Cardiac septum (tissue), 1 donor: ENCODE measurements around the gene CARD10. TPM values are rescaled to one million over a fixed set of nuclear protein-coding genes. Genes with fewer than 3 reads are reported as not detected.
"Not testable (repeated sequence)": the region's sequence is repeated elsewhere in the genome, so short reads cannot be mapped to it uniquely, and the experiment has no call there.

Experiments used
- DNase-seq: peaks from one replicate; pipeline ENCODE4 v3.0.0-alpha.2; 2020; ENCODE audit warnings: low spot score
- intact Hi-C: fragments of 100-400 bp; cut with DNase I; formaldehyde crosslinking; loops from one replicate; pipeline ENCODE4 v1.14.0; 2022
- total RNA-seq: library from RNA; stranded (reverse); fragmentation: NEBNext Ultra II Directional; extraction: Animal tissue kit (Norgen Biotek cat#: 25700); gene quantifications from one replicate; pipeline ENCODE4 v1.2.1, GENCODE V29; 2021
- donor health status: DM: no; HTN: no; CAD: no.

CARD10 gene
- total RNA-seq, 1 donor from 2014 or later = 6.0 TPM

DNA sequence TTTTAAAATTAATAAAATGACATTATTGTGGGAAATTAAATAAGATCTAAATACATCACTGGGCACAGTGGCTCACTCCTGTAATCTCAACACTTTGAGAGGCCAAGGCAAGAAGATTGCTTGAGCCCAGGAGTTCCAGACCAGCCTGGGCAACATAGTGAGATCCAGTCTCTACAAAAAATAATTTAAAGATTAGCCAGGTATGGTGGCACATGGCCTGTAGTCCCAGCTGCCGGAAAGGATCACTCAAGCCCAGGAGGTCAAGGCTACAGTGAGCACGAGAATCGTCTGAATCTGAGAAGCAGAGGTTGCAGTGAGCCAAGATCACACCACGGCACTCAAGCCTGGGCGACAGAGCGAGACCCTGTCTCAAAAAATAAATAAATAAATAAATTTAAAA, 15.9 kb upstream of the CARD10 start:
- intact Hi-C loops = no loop called here
- DNase-seq = no peak

DNA sequence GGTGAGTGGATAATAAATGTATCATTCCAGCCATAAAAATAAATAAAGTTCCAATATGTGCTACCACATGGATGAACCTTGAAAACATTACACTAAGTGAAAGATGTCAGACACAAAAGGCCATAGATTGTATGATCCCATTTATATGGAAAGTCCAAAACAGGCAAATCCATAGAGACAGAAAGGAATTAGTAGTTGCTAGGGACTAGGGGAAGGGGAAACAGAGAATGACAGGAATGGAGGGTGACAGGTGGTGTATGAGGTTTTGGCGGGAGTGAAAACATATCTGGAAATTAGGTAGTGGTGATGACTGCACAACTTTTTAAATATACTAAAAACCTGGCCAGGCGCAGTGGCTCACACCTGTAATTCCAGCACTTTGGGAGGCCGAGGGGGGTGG, 15.2 kb upstream of the CARD10 start:
- no peak for DNase-seq
- intact Hi-C loops = no loop called here

DNA sequence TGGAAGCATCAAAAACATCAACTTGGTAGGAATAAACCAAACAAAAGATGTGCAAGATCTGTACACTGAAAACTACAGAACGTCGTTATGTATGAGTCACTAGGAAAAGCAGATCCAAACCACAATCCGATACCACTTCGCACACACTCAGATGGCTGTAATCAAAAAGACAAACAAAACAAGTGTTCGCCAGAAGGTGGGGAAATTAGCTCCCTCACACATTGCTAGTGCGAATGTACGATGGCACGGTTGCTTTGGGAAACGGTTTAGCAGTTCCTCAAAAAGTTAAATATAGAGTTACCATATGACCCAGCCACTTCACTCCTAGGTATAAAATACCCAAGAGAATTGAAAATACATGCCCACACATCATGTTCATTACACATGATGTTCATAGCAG, 14.8 kb upstream of the CARD10 start:
- intact Hi-C loops = no loop called here
- no peak for DNase-seq

DNA sequence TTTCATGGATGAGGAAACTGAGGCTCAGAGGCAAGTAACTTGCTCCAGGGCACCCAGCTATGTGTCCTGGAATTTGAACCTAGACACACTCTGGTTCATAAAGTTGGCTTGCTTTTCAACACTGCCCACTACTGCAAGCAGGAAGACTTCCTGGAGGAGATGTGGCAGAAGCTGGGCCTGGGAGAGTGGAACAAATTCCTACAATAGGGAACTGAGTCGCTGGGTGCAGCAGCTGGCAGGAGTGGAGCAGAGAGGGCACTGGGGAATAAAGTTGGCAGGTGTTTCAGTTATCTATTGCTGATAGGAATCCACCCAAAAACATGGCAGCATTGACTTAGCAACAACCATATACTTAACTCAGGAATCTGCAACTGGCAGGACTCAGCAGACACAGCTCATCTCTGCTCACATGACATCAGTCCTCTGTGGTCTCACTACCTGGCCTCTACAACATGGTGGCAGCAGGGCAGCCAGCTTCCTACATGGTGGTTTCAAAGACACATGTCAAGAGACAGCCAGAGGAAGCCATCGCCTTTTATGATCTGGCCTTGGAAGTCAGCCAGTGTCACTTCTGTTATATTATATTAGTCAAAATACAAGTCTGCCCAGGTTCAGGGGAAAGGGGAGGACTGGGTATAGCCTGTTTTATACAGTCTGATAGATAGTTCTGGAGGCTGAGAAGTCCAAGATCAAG, 10.6 kb upstream of the CARD10 start:
- intact Hi-C loops = no loop called here
- DNase-seq = no peak

DNA sequence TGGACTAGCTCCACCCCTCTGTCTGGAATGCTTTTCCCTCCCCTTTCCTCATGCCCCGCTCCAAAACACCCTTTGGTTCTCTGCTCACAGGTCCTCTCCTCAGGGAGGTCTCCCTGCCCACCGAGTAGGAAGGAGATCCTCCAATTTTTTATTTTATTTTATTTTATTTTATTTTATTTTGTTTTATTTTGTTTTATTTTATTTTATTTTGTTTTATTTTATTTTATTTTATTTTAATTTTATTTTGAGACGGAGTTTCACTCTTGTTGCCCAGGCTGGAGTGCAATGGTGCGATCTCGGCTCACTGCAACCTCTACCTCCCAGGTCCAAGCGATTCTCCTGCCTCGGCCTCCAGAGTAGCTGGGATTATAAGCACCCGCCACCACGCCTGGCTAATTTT, 8.7 kb upstream of the CARD10 start:
- DNase-seq = not testable (repeated sequence)
- intact Hi-C loops = loop anchor here (1.0 kb wide), 1 partner anchor 32 kb away; the partner anchor contains the start of gene CDC42EP1

DNA sequence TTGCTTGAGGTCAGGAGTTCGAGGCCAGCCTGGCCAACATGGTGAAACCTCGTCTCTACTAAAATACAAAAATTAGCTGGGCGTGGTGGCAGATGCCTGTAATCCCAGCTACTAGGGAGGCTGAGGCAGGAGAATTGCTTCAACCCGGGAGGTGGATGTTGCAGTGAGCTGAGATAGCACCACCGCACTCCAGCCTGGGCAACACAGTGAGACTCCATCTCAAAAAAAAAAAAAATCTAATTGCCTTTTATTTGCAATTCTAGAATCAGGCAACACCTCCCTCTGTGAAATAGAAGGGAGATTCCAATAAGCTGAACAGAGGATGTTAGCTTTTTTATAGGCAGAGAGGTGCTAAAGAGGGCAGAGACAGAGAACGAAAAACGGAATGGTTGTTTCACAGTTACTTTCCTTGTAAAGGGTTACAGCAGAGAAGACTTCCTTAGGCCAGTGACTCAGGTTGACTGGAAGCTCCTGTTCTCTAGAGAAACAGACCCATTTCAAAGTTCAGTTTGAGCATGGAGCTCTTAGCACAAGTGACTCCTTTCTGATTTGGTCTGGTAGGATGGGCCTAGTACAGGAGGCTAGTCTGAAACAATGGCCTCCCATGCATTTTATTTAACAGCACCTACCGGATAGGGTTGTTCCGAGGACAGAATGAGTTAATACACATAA, 8.0 kb upstream of the CARD10 start:
- intact Hi-C loops = loop anchor here (1.0 kb wide), 1 partner anchor 33 kb away; the partner anchor contains the start of gene CDC42EP1
- DNase-seq = not testable (repeated sequence)

DNA sequence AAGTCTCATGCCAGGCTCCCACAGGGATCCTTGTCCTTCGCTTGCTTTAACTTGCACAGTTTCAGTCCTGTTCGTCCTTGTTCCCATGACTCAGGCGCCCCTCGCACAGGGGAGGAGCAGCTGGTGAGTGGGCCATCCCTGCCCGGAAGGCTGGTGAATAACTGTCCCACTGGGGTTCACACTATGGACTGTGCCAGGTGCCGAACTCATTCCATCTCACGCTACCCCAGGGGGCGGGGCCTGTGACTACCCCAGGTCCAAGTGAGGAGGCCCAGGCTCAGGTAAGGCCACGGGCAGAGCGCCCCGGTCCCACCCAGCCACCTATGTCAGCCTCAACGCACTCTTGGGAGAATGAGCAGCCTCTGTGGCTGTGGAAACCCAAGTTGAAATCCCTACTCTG, 7.2 kb upstream of the CARD10 start:
- intact Hi-C loops = no loop called here
- no peak for DNase-seq

DNA sequence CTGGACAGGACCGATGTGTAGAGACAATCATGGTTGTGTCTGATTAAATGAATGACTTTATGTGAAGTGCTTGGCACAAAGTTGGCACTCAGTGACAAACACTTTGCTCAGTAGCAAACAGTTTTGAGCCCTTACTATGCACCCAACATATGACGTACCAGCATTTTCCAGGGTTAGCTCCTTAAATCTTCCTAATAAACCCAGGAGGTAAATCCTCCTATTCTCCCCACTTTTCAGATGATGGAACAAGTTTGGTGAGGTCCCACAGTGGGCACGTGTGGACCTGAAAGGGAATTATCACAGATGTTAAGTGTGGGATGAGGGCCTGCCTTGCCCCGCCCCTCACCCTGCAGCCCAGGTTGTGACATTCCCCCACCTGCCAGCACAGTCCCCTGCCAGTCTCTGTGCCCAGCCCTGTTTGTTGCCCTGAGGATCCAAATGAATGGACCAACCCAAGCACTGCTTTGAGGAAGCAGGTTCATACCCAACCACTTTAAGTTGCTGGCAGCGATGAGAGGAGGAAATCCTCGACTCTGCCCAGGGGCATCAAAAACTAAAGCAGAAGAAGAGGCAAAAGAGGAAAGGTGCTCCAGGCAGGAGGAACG, 6.6 kb upstream of the CARD10 start:
- intact Hi-C loops = no loop called here
- no peak for DNase-seq

DNA sequence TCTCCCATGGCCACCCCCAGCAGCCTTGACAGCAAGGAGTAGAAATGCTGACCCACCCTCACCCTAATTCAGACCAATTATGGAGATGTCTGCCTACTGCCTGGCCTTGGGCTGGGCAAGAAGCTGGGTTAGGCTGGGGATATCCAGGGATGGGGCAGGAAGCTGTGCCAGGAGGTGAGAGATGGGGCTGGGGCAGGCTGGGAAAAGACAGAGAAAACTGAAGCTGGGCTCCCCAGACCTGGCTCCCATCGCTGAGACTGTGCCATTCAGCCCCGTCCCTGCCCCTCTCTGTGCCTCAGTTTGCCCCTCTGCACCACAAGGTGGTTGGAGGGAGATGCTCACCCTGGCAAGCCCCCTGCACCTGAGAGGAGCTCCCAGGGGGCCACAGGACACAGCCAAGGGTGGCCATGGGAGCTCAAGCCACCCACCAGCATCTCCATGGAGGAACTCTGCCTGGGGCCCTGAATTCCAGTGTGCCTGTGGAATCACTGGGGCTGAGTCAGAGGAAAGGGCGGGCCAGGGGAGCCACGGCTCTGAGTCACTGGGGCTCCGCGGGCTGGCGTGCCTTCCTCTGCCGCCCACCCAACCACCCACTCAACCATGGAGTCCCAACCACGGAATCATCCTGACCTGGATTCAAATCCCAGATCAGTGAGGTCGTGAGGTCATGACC, 6.0 kb upstream of the CARD10 start:
- intact Hi-C loops = no loop called here
- DNase-seq = no peak

DNA sequence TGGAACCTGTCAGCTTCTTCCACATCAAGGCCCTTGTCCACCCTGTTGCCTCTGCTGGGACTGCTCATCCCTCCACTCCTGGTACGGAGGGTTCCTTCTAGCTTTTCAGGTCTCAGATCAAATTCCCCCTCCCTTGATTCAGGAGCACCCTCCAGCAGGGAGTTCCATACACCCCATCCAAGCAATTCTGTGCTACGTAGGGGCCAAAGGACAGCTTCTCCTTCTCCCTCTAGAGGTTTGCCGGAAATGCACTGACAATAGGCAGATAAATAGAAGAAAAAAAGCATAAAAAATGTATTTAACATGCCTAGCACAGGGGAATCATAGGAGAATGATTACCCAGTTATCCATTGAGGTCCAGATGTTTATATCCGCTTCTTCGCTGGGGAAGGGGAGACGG, 3.3 kb upstream of the CARD10 start:
- intact Hi-C loops = no loop called here
- DNase-seq = no peak

DNA sequence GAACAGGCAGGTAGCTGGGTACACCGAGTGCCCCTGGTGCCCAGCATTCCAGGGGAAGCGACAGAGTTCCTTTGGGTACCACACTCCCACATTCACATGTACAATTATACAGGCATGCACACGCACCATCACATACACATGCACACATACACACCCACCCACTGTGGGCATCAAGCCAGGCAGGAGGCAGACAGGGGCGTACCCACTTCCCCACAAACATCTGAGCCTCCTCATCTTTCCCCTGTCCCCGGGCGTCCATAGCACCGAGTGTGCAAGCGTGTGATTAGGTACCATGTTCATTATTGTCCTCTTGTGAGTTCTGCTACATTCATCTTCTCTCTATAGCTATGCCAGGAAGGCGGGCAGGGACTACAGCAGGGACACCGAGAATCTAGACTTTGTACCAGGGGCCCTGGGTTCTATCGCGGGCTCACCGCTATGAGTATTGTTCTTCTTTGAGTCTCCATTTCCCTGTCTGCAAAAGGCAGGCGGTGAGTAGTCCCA, 2.1 kb upstream of the CARD10 start:
- no peak for DNase-seq
- intact Hi-C loops = no loop called here

DNA sequence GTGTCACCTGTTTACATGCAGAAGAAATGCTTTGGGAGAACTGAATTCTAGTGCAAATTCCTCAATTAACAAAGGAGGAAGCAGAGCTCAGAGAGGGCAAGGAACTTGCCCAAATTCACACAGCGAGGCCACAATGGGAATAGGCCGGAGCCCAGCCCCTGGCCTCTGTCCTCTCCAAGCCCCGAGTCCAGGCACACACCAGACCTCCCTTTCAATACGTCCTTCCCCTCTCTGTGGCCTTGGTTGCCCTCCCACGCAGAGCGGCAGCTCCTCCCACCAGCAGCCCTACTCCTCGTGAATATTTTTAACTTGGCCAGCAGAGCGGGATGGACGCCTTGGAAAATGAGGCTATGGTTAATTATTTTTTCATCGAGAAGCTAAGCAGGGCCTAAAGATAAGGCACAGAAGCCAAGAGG, 1.6 kb upstream of the CARD10 start:
- intact Hi-C loops = no loop called here
- no peak for DNase-seq

DNA sequence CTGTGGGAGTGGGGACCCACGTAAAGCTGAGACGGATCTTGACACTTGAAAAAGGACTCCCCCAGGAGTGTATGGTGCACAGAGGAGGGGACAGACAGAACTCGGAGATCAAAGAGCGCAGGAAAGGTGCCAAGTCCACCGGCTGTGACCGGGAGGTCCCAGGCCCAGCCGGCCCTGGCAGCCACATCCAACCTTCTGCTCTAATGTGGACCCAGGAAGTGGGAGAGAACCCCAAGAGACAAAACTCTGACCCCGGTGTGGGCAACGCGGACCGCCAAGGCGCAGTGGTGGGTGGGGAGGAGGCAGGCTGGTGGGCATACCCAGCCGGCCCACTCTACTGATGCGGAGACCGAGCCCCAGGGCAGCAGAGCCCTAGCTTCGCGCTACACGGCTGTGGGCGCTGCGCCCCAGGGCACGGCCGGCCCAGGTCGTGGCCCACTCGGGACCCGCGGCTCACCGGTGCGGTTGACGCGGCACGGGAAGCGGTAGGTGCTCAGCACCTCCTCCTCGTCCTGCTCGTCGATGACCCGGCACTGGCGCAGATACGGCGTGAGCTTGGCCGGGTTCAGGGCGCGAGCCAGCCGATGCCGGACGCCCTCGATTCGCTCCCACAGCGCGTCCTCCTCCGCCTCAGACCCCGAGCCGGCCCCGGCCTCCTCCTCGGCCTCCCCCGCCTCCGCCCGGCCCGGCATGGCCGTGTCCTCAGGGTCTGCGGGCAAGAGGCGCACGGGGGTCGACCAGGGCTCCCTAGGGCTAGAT, 527 bp downstream of the CARD10 start:
- DNase-seq = no peak
- intact Hi-C loops = no loop called here

DNA sequence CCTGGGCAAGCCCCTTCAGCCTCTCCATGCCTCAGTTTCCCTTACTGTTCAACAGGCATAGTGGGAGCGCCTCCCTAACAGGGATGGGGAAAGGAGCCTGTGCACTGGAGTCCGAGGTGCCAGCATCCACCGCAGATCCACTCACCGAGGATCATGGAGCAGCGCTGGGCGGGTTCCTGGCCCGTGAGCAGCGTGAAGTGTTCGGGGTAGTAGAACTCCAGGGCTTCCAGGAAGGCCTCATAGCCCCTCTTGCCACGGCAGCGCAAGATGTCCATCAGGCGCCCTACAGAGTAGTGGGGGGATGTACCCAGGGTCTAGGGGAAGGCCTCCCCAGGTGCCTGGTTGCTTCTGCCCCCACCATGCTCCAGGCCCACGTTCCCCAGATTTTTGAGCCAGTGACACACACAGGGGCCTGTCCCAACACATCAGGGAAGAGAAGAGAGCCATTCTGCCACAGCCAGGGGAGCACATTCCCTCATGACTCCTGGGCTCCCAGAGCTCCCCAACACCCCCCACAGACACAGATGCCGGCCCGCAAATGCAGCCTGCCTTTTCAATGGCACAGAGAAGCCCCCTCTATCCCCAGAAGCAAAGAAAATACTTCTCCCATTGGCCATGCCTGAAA, 1.3 kb downstream of the CARD10 start:
- intact Hi-C loops = no loop called here
- no peak for DNase-seq

DNA sequence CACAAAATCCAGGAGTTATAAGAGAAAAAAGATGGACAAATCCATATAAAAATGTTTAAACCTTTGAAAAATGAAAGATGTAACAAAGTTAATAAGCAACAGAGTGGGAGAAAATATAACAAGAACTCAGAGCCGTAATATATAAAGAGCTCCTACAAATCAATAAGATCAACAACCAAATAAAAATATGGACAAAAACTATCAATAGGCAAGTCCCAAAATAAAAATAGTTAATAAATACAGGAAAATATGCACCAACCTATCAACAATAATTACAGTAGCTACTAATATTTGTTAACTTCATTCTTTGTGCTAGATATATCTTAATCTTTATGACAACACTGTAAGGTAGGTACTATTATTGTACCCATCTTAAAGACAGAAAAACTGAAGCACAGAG, 2.8 kb downstream of the CARD10 start:
- no peak for DNase-seq
- intact Hi-C loops = no loop called here

DNA sequence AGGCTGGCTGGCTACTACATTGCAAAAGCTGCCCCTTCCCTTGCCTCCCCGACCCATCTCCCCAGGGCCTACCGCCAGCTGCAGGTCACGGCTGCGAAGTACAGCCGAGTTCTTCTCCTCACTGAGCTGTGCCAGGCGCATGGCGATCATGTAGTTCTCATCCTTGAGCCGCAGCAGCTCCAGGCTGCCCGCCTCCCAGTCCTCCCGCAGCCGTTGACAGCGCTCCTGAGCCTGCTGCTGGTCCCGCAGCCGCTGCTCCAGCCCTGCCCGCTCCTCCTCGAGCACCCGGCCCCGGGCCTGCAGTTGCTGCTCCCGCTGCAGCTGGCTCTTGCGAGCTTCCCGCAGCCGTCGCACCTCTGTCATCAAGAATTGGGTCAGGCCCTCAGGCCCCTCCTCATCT, 3.3 kb downstream of the CARD10 start:
- intact Hi-C loops = no loop called here
- no peak for DNase-seq

DNA sequence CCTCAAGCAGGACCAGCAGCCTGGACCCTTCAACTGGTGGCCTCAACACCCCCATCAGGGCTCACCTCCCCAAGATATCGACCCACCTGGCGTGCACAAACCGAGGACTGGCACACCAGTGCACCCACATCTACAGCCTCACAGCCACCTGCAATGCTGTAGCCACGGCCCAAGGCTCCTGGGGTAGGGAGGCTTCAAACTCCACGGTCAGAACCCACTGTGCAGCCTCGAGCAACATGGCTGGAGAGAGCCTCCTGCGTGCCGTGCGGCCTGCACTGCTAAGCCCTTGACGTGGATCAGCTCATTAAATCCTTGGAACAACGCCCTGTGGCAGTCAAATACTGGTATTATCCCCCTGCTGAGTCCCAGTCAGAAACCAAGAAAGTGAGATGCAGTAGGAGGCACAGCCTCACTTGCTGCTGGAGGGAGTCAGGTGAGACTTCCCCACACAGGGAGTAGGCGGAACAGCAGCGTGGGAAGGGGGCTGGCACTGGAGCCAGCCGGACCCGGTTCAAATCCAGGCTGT, 4.6 kb downstream of the CARD10 start:
- DNase-seq = no peak
- intact Hi-C loops = no loop called here

DNA sequence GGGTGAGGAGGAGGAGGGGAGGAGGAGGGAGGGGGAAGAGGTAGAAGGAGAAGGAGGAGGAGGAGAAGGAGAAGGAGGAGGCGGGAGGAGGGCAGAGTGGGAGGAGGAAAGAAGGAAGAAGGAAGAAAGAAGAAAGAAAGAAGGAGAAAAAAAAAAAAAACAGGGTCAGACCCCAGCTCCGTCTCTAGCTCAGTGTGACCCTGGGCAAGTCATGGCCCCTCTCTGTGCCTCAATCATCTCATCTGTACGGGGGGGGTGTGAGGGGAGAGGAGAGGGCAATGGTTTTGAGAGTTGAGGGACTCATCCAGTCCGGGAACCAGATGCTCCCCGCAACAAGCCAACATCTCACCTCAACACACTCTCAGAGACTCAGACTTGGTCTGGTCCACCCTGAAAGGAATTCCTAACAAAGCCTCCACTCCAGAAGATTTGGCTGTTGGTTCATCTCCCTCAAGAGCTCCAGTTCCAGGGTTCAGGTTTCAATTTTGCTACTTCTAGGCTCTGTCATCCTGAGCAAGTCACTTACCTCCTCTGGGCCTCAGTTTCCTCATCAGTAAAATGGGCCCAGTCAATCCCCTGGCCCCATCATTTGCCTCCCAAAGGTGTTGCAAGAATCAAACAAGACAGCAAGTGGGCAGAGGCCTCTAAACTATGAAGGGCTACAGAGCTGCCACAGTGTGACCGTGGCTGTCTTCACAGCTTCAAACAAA, 7.7 kb downstream of the CARD10 start:
- intact Hi-C loops = no loop called here
- no peak for DNase-seq
